Skin of body (tissue), 2 donors: ENCODE data around the gene MIPEP. TPM values are rescaled to one million over a fixed set of nuclear protein-coding genes. Genes with fewer than 3 reads are reported as not detected.
"Not testable (repeated sequence)": the region's sequence is repeated elsewhere in the genome, so short reads cannot be mapped to it uniquely, and the experiment has no call there.

Experiments used
- DNase-seq: peaks from one replicate; lab custom pipeline; 2025; lab: John Stamatoyannopoulos, UW
- total RNA-seq: library from RNA; depleted of rRNA; stranded (reverse); fragments of >200 nt; gene quantifications from one replicate; pipeline ENCODE4 v1.2.3, GENCODE V29; 2014

MIPEP gene
- total RNA-seq, 1 donor from 2014 or later: 23.9 TPM

DNA sequence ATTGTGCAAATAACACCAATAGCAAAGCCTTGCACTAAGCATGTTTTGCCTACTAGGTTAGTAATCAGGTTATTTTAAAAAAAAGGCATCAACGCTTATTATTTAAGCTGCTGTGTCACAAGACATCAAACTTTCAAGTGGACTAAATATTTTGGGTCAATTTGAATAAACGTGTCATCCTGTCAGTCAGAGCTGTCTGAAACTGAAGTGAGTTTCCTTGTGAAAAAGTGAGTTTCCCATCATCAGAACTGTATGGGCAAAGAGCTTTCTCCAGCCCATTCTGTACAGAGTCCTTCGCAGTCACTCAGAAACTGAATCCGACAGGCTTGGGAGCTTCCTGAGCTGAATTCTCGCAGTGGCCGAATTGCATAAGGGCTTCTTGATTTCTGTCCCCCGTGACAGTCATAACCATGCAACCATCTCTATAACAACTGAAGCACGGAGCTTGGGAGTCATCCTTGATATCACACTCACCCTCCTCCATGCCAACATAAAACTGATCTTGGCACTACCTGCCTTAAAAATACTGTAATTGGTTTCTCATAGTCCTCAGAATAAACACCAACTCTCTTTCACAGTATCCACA, 139.8 kb downstream of the MIPEP start:
- DNase-seq: no peak

GRCh38 chr13:23748109-23748990, 140.8 kb downstream of the MIPEP start:
- no peak for DNase-seq

GRCh38 chr13:23746141-23746540, 143.1 kb downstream of the MIPEP start:
- not testable (repeated sequence) for DNase-seq

DNA sequence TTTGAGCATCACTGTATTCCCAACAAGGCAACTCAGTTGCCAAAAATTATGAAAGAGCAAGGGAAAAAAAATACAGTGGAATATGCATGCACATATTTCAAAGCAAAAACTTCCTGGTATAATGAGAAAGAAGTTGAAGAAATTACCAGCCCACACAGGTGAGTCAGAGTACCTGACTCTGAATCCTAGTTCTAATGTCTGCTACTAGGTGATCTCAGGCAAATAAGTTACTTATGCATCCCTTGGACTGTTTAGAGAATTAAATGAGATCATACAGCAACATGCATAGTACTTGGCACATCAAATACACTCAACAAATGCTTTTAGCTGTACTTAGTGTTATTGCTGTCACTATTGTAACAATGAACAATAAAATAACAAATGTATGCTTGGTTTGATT, 144.9 kb downstream of the MIPEP start:
- DNase-seq: no peak

- DNase-seq: no peak
Observed at GRCh38 chr13:23743278-23744076, 145.7 kb downstream of the MIPEP start.

- no peak for DNase-seq
Observed at GRCh38 chr13:23741879-23742510, 147.2 kb downstream of the MIPEP start.

DNA sequence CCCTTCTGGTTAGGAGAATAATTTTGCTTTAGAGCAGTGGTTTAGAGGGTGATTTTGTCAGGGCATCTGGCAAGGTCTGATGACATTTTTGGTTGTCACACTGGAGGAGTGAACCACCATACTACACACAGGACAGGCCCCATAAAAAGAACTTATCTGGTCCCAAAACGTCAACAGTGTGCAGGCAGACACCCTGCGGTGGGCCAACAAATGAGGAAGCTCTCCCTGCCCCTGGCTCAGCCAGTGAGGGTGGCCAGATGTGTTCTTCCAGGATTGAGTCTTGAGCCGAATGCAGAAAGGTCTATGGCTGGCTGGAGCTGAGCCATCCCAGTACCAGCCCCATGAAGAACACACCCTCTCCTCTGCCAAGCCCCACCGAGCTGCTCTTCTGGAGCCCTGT, 149.2 kb downstream of the MIPEP start:
- DNase-seq: no peak

DNA sequence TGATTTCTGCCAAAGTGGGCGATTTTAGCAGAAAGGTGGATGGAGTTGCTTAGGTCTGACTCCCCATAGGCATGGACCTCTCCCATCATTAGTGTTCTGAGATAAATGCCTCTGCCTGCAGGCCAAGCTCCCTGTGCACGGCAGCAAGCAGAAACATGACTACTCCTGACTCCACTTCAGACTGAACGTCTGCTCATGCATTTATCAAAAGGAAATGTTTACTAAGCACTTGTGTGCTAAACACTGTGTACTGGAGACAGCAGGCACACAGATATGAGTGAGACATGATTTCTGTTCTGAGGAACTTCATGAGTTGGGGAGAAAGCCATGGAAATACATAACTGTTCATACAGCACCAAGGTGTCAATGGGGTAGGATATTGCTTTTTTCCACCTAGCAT, 149.6 kb downstream of the MIPEP start:
- no peak for DNase-seq

DNA sequence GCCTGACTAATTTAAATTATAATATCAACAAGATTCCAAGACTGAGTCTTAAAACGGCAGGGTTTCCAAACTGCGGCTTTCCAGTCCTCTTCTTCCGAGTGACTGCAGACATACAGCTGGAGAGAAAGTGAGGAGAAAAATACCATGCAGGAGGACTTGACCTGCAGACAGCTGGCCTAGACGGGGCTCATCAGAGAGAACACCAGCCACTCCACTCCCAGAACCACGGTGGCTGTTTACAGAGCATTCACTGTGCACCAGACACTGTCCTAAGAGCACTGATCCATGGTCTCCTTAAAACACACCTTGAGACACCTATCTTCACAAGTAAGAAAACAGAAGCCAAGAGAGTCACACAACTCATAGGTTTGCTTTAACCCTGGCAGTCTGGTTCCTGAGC, 152.7 kb downstream of the MIPEP start:
- DNase-seq: no peak

GRCh38 chr13:23735329-23735728, 153.9 kb downstream of the MIPEP start:
- no peak for DNase-seq

- DNase-seq: no peak
Observed at GRCh38 chr13:23731709-23732108, 157.5 kb downstream of the MIPEP start.

GRCh38 chr13:23730251-23730650, 158.9 kb downstream of the MIPEP start:
- no peak for DNase-seq

DNA sequence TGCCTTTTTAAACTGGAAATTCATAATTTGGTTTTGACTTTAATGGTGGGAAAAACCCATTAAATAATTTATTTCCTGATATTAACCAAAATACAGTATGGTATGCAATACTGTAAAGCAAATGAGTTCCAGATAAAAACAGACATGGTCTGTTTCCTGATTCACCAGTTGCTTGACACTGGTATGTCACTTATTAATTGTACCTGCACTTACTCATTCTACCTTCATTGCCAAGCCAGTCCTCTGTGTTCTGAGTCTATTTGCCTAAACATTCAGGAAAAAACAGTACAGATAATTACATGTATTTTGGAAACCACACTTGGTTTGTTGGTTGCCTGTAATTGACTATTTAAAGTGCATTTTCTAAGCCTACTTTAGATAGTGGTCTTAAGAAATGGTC, 159.7 kb downstream of the MIPEP start:
- no peak for DNase-seq

GRCh38 chr13:23728807-23729206, 160.4 kb downstream of the MIPEP start:
- DNase-seq: no peak

- no peak for DNase-seq
Observed at GRCh38 chr13:23725922-23726321, 163.3 kb downstream of the MIPEP start.

DNA sequence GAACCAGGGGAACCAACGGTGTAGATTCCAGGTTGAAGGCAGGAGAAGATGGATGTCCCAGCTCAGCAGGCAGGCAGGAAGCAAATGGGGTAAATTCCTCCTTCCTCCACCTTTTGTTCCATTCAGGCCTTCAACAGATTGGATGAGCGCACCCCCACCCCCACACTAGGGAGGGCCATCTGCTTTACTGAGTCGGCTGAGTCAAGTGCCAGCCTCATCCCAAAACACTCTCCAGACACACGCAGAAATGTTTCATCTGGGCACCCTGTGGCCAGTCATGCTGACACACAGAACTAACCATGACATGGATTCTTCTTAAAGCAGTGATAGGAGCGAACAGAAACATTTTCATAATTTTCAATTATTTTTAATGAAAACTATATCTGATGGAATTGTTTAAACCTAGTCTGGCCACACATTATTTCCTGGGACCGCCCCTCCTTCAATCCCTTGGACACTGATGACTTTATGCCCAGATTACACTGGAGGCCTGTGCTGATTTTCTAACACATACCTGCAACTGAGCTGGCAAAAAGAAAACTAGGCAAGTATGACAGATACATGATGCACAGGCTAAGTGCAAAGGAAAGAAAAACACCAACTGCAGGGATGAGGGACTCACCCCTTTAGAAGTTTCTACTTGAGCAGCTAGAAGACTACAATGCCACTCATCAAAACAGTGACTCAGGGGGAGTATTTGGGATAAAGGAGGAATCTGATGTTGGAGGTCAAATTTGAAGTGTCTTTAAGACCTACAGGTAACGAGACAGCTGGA, 164.8 kb downstream of the MIPEP start:
- no peak for DNase-seq

GRCh38 chr13:23723471-23723870, 165.7 kb downstream of the MIPEP start:
- DNase-seq: no peak

DNA sequence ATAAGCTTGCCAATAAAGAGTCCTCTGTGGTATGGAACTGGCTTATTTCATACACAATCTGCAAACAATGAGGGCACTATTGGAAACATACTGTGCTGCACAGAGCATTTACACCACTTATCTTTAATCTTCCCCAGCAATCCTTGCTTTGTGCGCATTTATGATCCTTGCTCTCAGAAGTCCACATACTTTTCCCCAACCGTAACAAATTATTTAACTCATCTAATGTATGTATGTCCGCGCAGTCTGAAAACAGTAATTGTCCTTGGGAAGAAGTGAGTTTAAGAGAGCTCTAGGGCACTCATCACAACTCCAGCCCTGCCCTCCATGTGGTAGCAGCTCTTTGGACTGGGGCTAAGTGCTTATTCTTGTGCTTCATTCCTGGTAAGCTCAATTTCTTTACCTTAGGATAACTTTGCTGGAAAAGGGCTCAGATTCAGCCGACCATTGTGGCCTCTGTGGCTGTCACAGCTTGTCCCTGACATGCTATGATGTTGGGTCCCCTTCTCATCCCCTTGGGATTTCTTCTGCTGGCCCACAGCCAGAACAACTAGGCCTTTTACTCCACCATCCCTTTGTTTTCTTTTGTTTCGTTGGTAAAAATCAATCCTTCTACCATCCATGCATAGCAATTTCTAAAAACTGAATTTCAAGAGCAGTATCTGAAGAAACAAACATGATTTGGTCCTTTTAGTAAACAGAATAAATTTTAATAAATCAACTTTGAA, 166.3 kb downstream of the MIPEP start:
- DNase-seq: peak; percentile 18

GRCh38 chr13:23718996-23719395, 170.2 kb downstream of the MIPEP start:
- DNase-seq: no peak

DNA sequence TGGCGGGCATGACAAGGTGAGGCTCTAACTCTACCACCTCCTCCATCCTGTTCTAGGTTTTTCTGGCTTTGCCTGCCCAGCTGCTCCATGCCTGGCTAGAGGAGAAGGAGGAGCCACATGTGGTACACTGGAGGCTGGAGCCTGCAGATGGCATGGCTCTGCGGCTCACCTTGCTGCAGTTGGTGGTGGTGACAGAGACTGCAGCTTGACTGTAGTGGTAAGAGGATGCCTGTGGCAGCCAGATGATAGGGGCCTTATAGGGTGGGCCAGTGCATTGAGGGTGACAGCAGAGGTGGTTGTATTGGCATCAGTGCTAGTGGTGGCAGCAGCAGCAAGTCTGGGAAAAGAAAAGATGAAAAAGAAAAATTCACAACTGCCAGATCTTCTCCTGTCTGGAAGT, 172.8 kb downstream of the MIPEP start:
- no peak for DNase-seq
